NCI-H526 (cell line): ENCODE results near the gene MYLK2.

Experiments used
- DNase-seq, 2 experiments: peaks; one replicate each; lab custom pipeline; 2025; lab: John Stamatoyannopoulos, UW

Gene MYLK2

DNA sequence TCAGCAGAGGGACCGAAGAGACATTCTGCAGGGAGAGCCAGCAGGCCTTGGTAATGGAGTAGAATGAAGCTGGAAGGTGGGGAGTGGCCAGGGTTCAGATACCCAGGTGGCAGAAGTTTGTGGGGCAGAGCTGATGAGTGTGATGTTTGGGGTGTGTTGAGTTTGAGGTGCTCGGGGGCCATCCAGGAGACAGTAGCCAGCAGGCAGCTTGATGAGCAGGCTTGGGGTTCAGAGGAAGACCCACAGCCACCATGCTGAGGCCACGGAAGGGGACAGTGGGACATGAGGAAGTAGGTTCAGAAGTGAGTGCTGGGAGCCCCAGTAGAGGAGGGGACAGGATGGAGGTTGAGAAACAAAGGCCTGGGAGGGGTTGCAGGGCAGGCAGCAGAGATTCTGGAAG lies 37.4 kb downstream of the MYLK2 start:
- no peak for DNase-seq

DNA sequence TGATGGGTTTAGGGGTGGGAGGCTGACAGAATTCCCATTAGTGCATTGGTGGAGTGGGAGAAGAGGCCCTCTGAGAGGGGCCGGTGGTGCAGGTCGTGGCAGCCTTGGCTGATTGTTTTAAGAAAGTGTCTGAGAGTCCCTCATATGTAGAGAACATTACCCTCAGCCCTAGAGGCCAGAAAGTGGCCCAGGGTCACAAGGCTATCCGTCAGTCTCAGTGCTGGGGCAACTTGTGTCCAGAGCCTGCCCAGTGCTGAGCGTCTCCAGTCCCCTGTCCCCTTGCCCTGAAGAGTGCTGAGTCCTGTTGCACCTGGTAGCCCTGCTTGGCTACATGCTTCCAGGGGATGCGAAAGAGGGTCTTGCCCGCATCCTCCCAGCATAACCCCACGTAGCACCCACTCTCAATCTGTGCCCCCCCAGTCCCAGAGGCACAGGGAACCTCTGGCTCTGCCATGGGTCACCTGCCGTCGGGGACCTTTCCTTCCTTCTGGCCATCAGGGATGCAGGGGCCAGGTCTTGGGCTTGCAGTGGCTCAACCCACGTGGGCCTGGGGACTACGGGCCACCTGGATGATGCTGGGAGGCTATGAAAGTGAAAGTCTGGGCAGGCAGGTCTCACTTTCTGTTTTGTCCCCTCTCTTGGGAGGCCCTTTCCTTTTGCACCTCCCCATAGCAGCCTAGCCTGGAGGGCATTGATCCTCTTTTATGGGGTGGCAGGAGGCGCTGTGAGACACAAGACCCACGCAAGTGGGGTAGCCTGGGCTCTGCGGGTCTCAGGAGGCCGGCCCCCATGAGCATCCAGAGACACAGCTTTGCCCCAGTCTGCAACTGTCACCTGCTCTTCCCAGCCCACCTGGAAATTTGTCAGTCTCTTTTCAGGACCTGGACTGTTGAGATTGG lies 39.0 kb downstream of the MYLK2 start:
- DNase-seq: no peak

DNA sequence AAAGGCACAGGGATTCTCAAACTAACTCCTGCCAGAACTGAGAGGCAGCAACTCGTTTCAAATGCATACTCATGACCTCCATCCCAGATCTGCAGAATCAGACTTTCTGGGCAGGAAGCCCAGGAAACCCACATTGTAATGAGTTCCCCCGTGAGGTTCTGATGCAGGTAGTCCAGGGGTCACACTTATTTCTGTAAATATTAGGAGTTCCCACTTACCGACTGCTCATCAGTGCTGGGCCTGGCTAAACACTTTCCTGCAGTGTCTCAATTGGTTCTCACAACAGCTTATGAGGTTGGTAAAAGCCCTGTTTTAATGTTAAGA lies 39.6 kb downstream of the MYLK2 start:
- no peak for DNase-seq

DNA sequence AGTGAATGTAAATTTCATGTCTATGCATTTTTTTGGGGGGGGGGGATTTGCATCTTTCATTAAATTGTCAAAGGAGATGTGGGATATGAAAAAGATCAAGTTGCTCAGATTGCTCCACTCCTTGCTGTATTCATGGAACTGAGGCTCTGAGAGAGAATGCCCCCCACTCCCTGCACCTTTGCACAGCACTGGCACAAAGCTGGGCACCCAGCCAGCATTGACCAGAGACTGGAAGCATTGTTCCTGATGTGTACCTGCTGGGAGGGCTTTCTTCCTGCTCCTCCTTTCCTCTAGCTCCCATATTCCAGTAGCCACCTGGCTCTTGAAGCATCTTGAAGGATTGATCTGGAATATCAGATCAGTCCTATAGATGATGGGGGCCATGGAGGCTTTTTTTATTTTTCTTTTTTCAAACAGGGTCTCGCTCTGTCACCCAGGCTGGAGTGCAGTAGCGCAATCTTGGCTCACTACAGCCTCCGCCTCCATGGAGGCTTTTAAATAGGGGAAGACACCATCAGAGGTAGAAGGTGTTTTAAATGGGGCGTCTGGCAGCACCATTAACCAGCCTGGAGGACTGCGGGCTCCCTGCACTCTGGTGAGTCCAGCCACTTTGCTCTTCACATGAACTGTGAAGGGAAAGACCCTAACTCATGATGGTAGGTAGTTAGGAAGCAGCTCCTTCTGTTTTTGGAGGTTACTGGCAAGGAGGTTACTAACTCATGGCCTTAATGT lies 40.3 kb downstream of the MYLK2 start:
- DNase-seq: no peak

DNA sequence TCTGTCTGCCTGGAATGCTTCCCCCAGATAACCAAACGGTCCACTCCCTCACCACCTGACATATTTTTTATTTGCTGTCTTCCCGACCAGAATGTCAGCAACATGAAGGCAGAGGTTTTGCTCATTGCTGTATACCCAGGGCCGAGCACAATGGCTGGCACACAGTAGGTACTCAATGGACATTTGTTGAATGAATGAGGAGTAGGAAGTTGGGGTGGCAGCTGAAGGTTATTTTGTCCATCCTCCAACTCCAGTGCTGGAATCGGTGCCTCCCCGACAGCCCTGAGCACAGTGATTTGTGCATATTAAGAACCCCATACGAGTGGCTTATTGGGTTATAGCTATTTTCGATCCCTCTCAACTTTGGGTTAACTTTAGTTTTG lies 40.8 kb downstream of the MYLK2 start:
- DNase-seq: no peak

DNA sequence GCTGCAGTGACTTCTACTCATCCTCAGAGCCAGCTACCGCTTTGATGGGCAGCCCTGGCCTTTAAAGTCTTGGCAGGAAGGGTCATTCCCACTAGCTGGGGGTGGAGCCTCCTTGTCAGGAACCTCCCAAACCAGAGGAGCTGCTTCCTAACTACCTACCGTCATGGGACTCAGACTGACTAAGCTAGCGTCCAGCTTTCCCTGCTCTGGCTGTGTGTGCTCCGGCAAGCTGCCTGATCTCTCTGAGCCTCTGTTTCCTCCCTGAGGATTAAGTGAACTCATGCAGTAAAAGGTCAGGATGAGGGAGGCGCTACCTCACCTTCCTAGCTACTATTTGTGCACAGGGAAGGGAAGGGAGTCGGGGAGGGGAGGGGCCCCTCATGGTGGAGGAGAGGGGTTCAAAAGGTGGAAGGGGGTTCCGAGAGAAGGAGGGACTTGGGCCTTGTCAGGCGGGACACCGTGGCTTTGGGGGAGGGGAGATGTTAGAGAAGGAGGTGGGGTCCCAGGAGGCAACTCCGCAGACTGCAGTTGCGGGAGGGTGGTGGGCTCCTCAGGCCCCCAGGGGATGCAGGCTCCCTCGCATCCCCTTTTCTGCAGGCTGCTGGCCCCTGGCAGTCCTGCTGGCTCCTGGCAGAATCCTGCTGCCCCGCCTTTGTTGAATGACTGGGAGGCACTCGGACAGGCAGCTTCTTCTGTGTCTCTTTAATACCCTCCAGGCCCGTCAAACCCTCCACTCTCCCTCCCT lies 41.4 kb downstream of the MYLK2 start:
- DNase-seq: no peak

DNA sequence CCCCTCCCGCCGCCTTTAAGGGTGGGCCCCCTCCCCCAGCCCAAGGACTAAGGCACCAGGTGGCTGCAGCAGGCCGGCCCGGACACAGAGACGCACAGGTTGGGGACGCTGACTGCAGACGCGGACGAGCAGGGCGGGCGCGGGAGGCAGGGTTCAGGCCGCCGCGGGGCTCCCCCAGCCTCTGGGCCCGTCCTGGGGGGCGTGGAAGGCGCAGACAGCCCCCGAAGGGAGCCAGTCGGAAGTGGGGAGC lies 41.9 kb downstream of the MYLK2 start:
- DNase-seq: peak; percentile 37 to 68

DNA sequence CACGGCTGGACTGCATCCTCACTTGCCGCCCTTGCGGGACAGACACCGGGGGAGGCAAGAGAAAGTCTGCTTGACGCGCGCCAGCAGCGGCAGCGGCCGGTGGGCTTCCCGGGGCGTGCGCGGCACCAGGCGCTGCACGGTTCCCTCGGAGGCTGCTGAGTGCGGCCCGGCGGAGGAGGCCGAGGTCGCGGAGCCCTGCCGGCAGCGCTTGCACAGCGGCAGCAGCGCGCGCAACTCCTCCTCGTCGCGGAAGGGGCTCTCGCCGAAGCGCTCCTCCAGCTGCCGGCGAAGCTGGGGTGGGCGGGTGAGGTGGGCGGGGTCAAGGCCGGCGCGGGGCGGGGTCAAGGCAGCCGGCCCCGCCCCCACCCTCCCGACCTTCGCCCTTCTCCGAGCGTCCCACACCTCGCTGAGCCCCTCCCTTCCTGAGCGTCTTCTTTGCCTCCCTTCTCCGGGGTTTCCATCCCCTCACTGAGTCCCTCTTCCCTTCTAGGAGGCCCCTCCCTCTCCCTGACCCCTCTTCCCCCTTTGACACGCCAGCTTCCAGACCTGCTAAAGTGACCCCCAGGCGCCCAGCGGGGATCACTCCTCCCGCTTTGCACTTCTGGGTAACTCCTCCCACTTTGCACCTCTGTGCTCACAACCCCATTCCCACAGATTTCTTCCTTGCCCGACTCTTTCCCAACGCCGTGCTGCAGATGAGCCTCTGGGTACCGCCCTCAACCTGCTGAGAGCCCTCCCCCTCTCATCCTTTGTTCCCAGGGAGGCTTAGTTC lies 42.4 kb downstream of the MYLK2 start:
- peak; percentile 74 to 93 for DNase-seq

DNA sequence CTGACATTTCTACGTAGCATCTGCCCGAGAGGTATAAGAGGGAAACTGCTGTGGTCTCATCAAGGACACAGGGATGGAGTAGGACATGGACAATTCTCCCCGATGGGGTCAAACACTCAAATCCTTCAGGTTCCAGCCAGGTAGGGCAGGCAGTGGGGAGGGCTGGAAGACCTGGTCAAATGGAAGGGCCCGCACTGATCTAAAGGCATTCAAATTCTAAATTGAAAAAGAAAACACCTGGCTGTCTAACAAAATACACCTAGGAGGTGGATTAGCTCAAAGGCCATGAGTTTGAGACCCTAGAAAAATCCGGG lies 43.0 kb downstream of the MYLK2 start:
- no peak for DNase-seq

DNA sequence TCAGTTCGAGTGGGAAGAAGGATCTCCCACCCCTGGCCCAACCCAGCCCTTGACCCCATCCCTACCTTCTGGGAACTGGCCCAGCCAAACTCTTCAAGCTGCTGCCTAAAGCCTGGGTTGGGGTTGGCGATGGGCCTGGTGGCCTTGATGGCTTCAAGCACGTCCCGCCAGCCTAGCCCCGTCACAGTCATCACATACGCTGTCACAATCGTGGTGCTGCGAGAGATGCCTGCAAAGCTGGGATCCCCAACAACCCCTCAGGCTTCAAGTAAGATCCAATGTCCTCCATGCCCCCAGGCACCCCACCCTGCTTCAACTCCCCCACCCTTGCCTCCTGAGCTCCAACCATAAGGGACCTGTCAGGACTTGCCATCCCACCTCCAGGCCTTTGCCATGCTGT lies 43.4 kb downstream of the MYLK2 start:
- DNase-seq: no peak

DNA sequence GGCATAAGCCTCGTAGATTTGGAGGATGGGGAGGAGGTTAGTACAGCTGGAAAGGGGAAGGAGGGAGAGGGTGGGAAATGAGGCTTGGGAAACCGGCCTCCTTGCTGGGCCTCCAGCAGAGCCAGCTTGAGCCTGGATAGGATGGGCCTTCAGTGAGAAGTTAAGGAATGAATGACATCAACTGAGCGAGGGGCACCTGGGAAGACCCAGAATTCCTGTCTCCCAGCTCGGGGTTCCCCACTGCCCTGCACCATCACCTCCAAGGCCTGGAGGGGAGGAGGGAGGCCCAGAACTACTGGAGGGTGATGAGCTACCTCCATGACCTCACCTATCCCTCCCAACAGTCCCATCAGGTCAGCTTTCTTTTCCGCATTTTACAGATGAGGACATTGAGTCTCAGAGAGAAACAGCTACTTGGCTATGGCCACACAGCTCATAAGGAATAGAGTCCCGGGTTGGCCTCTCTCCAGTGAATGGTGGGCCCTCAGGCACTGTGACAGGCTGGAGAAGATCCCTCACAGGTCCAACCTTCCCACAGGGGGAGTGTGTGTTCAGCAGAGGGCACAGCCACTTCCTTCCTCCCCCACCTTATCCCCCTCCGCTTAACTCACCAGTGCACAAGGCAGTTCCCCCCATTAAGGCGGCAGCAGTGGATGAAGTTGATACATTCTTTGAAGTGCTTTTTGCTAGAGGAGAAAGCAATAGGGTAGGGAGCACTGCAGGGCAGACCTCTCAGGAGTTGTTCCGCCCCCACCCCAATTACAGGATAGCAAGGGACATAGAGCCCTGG lies 44.3 kb downstream of the MYLK2 start:
- no peak for DNase-seq

DNA sequence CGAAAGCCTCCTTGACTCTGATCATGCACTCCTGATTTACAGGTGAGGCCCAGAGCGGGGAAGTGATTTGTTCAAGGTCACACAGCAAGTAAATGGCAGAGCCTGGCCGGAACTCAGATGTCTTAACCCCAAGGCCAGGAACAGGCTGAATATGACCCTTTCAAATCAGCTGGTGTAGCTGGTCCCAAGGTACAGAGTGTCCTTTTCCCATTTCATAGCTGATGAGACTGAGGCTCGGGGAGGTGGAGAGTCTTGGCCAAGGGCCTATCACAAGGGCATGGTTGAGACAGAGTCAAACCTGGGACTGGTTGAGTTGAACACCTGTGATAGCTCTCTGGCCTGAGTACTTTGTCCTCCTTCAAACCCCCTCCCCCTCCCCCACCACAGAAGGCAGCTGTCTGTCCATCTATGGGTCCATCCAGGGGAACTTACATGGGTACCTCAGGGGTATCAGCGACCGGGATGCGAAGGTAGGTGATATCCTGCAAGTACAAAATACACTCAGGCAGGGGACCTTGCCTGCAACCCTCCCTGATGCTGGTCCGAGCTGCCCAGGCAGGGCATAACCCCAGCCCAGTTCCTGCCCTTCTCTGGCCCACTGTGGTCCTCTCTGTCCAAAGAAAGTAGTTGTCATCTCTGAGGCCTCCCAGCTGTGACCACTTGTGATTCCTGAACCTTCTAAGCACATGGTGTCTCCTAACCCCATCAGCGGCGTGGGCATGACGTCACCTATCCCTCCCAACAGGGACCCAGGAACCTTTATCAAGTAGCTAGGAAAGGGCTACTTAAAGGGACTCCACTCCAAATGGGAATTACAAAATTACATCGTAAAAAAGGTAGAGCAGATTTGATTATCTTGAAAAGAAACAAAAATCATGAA lies 45.6 kb downstream of the MYLK2 start:
- DNase-seq: no peak

DNA sequence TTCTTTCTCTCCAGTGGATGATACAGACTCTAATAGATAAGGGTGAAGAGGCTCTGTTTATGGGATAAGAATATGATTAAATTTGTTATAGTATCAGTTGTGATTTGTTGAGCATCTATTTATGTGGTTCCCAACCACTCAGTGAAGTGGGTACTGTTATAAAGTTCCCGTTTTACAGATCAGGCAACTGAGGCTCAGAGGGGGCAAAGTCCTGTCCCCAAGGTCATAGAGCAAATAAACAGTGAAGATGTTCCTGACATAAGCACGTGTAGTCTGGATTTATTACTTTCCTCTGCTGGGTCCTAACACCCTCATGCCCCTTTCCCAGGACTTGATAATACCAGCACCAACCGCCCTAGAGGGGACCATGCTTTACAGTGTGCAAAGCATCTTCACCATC lies 47.1 kb downstream of the MYLK2 start:
- no peak for DNase-seq

DNA sequence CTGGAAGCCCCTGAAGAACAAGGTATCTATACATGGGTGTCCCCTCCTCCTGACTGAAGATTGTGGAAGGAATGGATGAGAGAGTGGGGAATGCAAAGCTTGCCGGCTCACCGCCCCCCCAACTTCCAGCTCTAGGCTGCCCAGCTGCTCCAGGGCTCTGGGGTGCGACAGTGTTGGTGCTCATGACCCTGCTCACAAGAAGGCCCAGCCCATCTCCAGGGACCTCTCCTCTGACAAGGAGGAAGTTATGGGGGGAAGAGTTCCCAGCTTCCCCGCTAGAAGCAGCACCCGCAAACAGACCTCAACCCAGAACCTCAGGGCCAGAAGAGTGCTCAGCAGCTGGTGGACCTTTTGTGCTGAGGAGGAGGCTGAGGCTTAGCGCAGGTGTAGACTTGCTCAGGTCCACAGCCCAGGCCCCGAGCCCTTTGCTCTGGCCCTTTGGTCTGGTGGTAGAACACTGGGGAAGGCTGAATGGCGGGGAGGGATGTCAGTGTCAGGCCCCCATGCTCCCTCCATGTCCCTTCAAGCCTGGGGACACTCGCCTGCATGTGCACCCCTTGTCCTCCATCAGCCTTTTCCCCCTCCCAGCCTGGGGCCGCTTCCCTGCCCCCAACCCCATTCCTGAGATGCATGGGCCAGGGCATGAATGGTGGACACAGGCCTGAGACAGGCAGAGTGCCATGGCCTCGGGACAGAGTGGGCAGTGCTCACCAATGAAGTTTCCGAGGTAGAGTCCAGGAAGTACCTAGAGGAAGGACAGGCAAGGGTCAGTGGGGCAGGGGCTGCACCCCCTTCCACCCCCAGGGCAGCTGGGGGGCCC lies 49.9 kb downstream of the MYLK2 start:
- no peak for DNase-seq

DNA sequence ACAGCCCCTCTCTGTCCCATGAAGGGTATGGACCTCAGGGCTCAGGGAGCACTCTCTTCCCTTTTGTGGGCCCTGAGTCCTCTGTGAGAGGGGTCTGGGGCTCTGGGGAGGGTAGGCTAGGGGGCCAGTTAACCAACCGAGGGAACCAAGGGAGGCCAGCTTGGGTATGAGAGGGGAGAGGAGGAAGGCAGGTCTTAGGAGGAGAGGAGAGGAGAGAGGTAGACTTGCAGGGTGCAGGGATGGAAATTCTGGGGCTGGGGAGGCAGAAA lies 50.5 kb downstream of the MYLK2 start:
- no peak for DNase-seq

DNA sequence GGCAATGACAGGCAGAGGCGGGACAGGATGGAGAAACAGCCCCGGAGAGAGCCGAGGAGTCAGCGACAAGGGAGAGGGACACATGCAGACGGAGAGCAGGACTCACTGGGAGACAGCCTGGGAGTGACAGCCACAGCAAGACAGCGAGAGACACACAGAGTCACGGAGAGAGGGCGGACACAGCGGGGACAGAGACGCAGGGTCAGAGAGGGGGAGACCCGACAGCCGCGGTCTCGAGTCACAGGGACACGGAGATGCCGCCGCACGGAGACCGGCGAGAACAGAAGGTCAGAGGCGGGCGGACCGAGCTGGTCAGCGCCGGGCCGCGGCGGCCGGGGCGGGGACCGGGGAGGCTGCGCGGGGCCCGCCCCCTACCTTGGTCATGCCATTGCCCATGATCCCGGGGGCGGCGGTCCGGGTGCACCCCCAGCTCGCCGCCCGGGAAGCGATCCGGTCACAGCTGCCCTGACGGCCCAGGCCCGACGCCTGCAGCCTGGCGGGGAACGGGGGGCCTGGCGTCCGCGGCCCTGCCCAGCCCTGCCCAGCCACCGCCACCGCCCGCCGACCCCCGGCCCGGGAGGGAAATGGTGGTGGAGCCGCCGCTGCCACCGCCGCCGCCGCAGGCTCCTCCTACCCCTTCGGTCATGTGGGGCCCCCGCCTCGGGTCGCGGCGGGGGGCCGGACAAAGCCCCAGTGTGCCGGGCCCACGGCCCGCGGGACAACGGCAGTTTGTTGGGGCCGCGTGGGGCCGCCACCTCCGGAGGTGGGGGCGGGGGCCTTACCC lies 51.0 kb downstream of the MYLK2 start, which contains the start of the genes DUSP15 and TTLL9:
Gene DUSP15, minus strand, starts transcription at position 586 of the 784 bp plus-strand sequence. Its CDS starts 190 bp downstream, at position 396.
Gene TTLL9, plus strand, starts transcription at position 693 of the 784 bp plus-strand sequence. CDS start 493 bp downstream, outside the sequence.
- peak in 1 of 2 experiments; percentile 78 for DNase-seq

DNA sequence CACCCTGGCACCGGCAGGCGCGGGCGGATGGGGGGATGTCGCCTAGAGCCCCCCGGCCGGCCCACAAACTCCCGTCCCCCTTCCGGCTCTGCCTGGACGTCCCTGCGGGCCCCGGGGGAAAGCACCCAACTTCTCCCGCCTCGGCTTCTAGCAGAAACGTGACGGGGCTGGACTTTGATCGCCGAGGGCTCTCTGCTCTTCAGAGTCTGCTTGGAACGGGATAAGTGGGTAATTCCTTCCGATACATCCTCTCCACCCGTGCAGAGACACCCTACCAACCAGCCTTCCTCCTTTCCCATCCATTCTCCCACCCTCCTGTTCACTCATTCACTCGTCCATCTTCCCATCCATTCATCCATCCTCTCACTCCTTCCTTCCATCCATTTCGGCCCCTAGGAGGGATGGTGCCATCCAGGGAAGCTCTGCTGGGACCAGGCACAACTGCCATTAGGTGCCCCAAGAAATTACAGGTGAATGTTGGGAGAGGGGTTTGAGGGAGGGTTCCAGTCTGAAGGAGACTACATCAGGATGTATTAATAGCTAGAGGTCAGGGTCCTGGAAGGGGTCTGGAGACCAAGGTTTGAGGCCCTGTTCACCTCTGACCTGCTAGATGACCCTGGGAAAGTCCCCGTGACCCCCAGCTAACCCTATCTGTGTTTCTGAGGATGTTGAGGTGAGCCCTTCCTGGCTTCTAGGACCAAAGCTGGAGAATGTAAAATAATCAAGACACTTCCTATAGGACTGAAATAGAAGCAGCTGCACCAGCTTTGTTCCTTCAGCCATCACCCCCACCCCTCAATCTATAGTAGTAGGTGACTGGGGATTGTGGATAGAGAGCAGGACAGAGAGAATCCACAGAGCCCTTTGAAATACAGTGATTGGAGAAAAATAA lies 51.8 kb downstream of the MYLK2 start:
- peak in 1 of 2 experiments; percentile 65 for DNase-seq

DNA sequence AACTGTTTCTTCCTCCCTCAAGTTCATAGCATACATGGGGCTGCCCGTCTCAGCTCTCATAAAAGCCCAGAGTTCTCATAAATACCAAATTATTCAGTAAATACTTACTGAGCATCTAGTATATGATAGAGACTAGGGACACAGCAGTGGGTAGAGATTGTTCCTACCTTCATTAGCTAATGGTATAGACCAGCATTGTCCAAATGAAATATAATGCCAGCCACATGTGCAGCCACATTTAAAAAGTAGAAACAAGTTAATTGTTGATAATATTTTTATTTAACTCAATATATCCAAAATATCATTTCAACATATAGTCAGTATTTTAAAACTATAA lies 52.4 kb downstream of the MYLK2 start:
- no peak for DNase-seq
